AG04450 (cell line): ENCODE measurements around the gene ZNF530. TPM values are rescaled to one million over a fixed set of nuclear protein-coding genes. Genes with fewer than 3 reads are reported as not detected.

Experiments used
- CTCF ChIA-PET: fragments of 300-600, 350-600 bp; formaldehyde crosslinking; extraction: SDS; loops from one replicate; lab custom pipeline; 2022; ENCODE audit warnings: antibody characterized with exemption, inconsistent platforms; lab: Charles Lee
- POLR2A ChIA-PET: fragments of 350-600 bp; formaldehyde crosslinking; extraction: SDS; loops from one replicate; lab custom pipeline; 2021; ENCODE audit warnings: antibody characterized with exemption, inconsistent platforms; lab: Yijun Ruan, JAX
- DNase-seq: peaks from one replicate; pipeline ENCODE4 v3.0.0-alpha.2; 2011; ENCODE audit warnings: low read depth, low spot score
- H3K27ac ChIP-seq: one replicate; pipeline ENCODE4 v1.5.1; 2012; ENCODE audit warnings: low read depth, low read length, control low read depth
- H3K27me3 ChIP-seq: one replicate; pipeline ENCODE4 v1.6.0; 2012; ENCODE audit warnings: low read length; ENCODE audit not compliant: control insufficient read depth, insufficient read depth
- H3K4me3 ChIP-seq: 2 replicates; pipeline ENCODE4 v1.5.1; 2011; ENCODE audit warnings: mild to moderate bottlenecking, low read depth, low read length, control low read depth
- H3K9me3 ChIP-seq: 2 replicates; pipeline ENCODE4 v1.5.1; 2012; ENCODE audit warnings: low read length; ENCODE audit not compliant: control insufficient read depth, insufficient read depth
- polyA plus RNA-seq: library from polyadenylated mRNA; depleted of rRNA; stranded (reverse); fragments of >200 nt; gene quantifications from 2 replicates; pipeline ENCODE4 v1.2.3, GENCODE V29; 2011
- TF ChIP-seq, protein P1 (sequence below): IDR thresholded peaks from 2 replicates; pipeline ENCODE4 v1.5.1; 2011; ENCODE audit warnings: low read depth, low read length, control low read depth, inconsistent platforms

The ZNF530 gene
- polyA plus RNA-seq, 1 experiment: 1.3 TPM

DNA sequence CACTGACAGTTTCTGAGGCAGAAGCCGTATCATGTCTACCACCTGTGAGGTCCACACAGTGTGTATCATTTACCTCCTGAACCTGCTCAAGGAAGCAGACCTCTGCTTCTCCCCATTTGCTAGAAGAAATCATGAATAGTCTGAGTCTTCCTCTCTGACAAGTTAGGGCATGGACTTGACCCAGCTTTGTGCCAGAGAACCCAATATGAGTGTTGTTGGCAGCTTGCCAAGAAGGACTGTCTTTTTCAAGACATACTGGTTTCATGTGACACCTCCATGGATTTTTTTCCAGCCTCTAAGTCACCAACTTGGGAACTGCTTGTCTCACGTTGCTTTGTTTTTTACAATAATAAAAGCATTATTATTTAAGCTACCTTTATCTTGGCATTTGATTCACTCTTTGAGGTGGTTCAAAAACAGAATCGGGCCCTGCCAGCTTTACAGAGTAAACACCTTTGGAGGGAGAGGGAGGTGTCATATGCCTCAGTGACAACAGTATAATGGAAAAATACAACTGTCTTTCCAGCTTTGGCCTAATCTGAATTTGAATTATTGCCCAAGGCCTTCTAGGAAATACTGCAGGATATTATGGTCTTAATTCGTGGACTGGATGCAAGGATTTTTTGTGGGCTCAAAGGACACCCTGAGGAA lies 42.8 kb downstream of the ZNF530 start:
- DNase-seq: no peak
- POLR2A ChIA-PET: interaction anchor here (0.6 kb wide), 1 partner anchor 541 kb away, joined by 4 read pairs; the partner anchor contains the start of gene ZNF274
- H3K4me3 ChIP-seq: no peak overlapping the region
- H3K27me3 ChIP-seq: no peaks in the 10 kb centered on the region
- H3K27ac ChIP-seq: no peak overlapping the region
- CTCF ChIA-PET: no interaction called here
- TF ChIP-seq, protein P1, sequence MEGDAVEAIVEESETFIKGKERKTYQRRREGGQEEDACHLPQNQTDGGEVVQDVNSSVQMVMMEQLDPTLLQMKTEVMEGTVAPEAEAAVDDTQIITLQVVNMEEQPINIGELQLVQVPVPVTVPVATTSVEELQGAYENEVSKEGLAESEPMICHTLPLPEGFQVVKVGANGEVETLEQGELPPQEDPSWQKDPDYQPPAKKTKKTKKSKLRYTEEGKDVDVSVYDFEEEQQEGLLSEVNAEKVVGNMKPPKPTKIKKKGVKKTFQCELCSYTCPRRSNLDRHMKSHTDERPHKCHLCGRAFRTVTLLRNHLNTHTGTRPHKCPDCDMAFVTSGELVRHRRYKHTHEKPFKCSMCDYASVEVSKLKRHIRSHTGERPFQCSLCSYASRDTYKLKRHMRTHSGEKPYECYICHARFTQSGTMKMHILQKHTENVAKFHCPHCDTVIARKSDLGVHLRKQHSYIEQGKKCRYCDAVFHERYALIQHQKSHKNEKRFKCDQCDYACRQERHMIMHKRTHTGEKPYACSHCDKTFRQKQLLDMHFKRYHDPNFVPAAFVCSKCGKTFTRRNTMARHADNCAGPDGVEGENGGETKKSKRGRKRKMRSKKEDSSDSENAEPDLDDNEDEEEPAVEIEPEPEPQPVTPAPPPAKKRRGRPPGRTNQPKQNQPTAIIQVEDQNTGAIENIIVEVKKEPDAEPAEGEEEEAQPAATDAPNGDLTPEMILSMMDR: no peak
- peaks cover 33% of the 10 kb centered on the region; the same call in 1 of the 2 replicates for H3K9me3 ChIP-seq

DNA sequence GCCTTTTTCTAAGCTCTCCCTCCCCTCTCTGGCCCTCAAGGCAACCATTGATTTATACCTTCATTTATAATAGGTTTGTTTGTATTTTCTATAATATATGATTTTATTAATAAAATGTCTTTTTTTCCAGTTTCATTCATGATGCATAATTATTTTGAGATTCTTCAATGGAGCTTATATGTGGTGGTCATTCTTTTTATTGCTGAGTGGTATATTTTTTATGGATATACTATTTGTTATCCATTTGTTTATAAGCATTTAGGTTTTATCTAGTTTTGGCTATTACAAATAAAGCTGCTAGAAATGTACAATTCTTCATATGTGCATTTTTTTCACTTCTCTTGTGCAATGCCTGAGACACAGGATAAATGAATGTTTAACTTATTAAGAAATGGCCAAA lies 44.0 kb downstream of the ZNF530 start:
- POLR2A ChIA-PET: no interaction called here
- CTCF ChIA-PET: no interaction called here

DNA sequence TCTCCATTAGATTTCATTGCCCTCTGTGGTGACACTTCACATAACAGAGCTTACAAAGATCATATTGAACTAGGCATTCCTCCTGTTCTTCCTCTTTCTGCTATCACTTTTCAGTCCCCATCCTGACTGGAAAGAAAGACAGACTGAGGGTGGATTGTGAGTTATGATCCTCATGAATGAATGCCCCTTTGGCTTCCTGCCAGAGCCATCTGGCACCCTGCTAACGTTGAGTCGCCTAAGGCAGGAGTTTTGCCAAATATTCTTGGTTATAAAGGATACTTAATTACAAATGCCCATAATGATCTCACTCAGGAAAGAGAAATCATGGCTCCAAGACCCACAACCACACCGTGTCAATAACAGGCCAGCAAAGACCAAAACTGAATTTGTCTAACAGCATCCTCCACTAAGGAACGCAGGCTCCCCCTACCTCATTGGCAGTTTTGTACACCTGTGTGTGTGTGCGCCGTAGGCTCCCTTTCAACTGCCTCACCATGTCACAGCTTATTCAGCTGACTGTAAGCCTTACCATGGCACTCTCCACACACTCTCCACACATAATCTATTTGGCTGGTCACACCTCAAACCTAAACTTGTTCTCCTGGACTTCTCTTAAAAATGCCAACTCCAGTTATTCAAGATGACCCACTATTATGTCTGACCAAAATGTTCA lies 48.8 kb downstream of the ZNF530 start:
- Histone ChIP-seq H3K27ac (no peak overlapping the region), H3K9me3 (peaks cover 3% of the 10 kb centered on the region; the same call in 1 of the 2 replicates), H3K4me3 (no peak overlapping the region), H3K27me3 (peaks cover 3% of the 10 kb centered on the region)
- POLR2A ChIA-PET: no interaction called here
- CTCF ChIA-PET: no interaction called here
- DNase-seq: no peak
- TF ChIP-seq, protein P1: no peak

More for the DNA sequence above, 44.0 kb downstream of the ZNF530 start:
- Histone ChIP-seq H3K4me3 (no peak overlapping the region), H3K27ac (no peak overlapping the region), H3K9me3 (peaks cover 29% of the 10 kb centered on the region; the same call in 1 of the 2 replicates), H3K27me3 (no peaks in the 10 kb centered on the region)
- TF ChIP-seq, protein P1: no peak
- DNase-seq: no peak

DNA sequence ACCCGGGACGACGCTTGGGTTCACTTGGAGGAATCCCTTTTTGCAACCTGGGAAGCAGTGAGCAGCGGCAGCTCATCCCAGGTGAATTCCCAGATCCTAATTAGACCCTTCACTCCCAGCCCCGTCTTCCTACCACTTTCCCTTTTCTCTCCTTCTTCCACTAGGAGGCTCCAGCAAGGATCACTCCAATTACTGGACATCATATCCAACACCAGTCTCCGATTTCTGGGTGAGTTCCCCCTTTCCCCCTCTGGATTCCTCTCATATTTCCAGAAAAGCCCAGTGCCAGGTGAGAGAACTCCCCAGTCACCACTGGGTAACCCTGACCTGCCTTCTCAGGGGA lies 51.9 kb downstream of the ZNF530 start:
- TF ChIP-seq, protein P1: peak; percentile 12; the same call in 1 of the 2 replicates
- DNase-seq: no peak
- POLR2A ChIA-PET: no interaction called here
- Histone ChIP-seq H3K27me3 (peaks cover 3% of the 10 kb centered on the region), H3K27ac (no peak overlapping the region), H3K9me3 (peaks cover 3% of the 10 kb centered on the region; the same call in 1 of the 2 replicates), H3K4me3 (no peak overlapping the region)
- CTCF ChIA-PET: no interaction called here

DNA sequence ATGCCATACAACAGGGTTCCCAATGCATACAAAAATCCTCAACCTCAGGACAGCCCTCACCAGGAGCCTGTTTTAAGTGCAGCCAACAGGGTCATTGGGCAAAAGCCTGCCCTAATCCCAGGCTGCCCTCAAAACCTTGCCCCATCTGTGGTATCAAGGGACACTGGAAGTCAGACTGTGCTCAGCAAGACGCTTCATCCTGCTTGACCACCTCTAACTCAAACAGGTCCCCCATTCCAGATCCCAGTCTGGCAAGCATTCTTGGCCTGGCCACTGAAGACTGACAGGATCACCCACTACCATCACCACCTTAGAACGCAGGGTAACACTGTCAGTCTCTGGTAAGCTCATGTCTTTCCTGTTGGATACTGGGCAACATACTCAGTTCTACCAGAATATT lies 54.0 kb downstream of the ZNF530 start:
- TF ChIP-seq, protein P1: no peak
- H3K4me3 ChIP-seq: no peak overlapping the region
- H3K27ac ChIP-seq: no peak overlapping the region
- peaks cover 3% of the 10 kb centered on the region; the same call in 1 of the 2 replicates for H3K9me3 ChIP-seq
- DNase-seq: no peak
- ChIA-PET CTCF (no interaction called here), POLR2A (no interaction called here)
- peaks cover 3% of the 10 kb centered on the region for H3K27me3 ChIP-seq
